DOHH2 (cell line): ENCODE data around the gene BRD3.
"Not testable (repeated sequence)": the region's sequence is repeated elsewhere in the genome, so short reads cannot be mapped to it uniquely, and the experiment has no call there.

ENCODE experiments used
- H3F3A ChIP-seq: fragments of 200-600 bp; sonication (generic), shearing (Covaris generic); 2 replicates; pipeline ENCODE4 v1.6.0; 2016; ENCODE audit warnings: antibody characterized with exemption, mild to moderate bottlenecking; ENCODE audit not compliant: control insufficient read depth, insufficient read depth
- H3K27ac ChIP-seq: fragments of 200-600 bp; sonication (generic); 2 replicates; pipeline ENCODE4 v1.5.1; 2014; ENCODE audit warnings: low read depth, mild to moderate bottlenecking, low read length, moderate library complexity
- H3K27me3 ChIP-seq: fragments of 200-600 bp; sonication (generic); 2 replicates; pipeline ENCODE4 v1.6.1; 2014; ENCODE audit warnings: mild to moderate bottlenecking, low read length, mixed read lengths; ENCODE audit not compliant: control insufficient read depth
- H3K36me3 ChIP-seq: fragments of 200-600 bp; sonication (generic); 2 replicates; pipeline ENCODE4 v1.6.1; 2014; ENCODE audit warnings: mild to moderate bottlenecking, low read length, moderate library complexity, mixed read lengths; ENCODE audit not compliant: control insufficient read depth
- H3K4me1 ChIP-seq: fragments of 200-600 bp; sonication (generic); 2 replicates; pipeline ENCODE4 v1.6.1; 2014; ENCODE audit warnings: mild to moderate bottlenecking, low read length, mixed read lengths; ENCODE audit not compliant: control insufficient read depth
- H3K4me2 ChIP-seq: fragments of 200-600 bp; sonication (generic); 2 replicates; pipeline ENCODE4 v1.6.0; 2014; ENCODE audit warnings: mild to moderate bottlenecking, low read length, moderate library complexity
- H3K4me3 ChIP-seq: fragments of 200-600 bp; sonication (generic); 2 replicates; pipeline ENCODE4 v1.5.1; 2014; ENCODE audit warnings: mild to moderate bottlenecking, low read length, mixed read lengths
- H3K79me2 ChIP-seq: fragments of 200-600 bp; sonication (generic); 2 replicates; pipeline ENCODE4 v1.6.1; 2014; ENCODE audit warnings: mild to moderate bottlenecking, low read length, mixed read lengths; ENCODE audit not compliant: control insufficient read depth
- H3K9me2 ChIP-seq: fragments of 200-600 bp; sonication (generic); replicated peaks from 2 replicates; pipeline ENCODE4 v1.6.1; 2014; ENCODE audit warnings: mild to moderate bottlenecking, low read length, mixed read lengths; ENCODE audit not compliant: control insufficient read depth
- H3K9me3 ChIP-seq: fragments of 200-600 bp; sonication (generic); 2 replicates; pipeline ENCODE4 v1.6.1; 2014; ENCODE audit warnings: antibody characterized with exemption, low read length, mixed read lengths; ENCODE audit not compliant: control insufficient read depth, insufficient read depth
- H4K20me1 ChIP-seq: fragments of 200-600 bp; sonication (generic); 2 replicates; pipeline ENCODE4 v1.6.0; 2014; ENCODE audit warnings: low read depth, mild to moderate bottlenecking, antibody characterized with exemption, low read length, moderate library complexity; ENCODE audit not compliant: control insufficient read depth, insufficient read depth
- EZH2phosphoT487 ChIP-seq: fragments of 200-600 bp; sonication (generic); IDR thresholded peaks from 2 replicates; pipeline ENCODE4 v1.6.1; 2017; ENCODE audit warnings: borderline replicate concordance, mild to moderate bottlenecking, antibody characterized with exemption, low read length, moderate library complexity, mixed read lengths
- TF ChIP-seq, protein P1 (sequence below): fragments of 200-600 bp; sonication (generic); IDR thresholded peaks from one replicate; pipeline ENCODE4 v1.5.1; 2014; ENCODE audit warnings: antibody characterized with exemption, mild to moderate bottlenecking, low read depth, low read length; ENCODE audit not compliant: poor library complexity, severe bottlenecking

Gene BRD3

DNA sequence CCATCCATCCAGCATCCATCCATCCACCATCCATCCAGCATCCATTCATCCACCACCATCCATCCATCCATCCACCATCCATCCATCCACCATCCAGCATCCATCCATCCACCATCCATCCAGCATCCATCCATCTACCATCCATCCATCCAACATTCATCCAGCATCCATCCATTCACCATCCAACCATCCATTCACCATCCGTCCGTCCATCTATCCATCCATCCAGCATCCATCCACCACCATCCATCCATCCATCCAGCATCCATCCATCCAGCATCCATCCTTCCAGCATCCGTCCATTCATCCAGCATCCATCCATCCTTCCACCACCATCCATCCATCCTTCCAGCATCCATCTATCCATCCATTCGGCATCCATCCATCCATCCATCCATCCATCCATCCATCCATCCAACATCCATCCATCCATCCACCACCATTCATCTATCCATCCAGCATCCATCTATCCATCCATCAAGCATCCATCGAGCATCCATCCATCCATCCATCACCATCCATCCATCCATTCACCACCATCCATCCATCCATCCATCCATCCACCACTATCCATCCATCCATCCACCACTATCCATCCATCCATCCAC is 35.7 kb upstream of the BRD3 start:
- Histone ChIP-seq H3K4me2 (no peak overlapping the region), H3K4me3 (no peak overlapping the region), H4K20me1 (no peaks in the 10 kb centered on the region), H3K27ac (no peak overlapping the region), H3F3A (no peaks in the 10 kb centered on the region), H3K79me2 (no peaks in the 10 kb centered on the region), H3K9me3 (no peaks in the 10 kb centered on the region), H3K27me3 (peaks cover 9% of the 10 kb centered on the region; the same call in 1 of the 2 replicates), H3K36me3 (no peaks in the 10 kb centered on the region), H3K4me1 (0 out of 2 replicates have a peak, but pooled peaks cover 3% of the 10 kb centered on the region), H3K9me2 (no peaks in the 10 kb centered on the region)
- TF ChIP-seq EZH2phosphoT487, result no peak
- TF ChIP-seq, protein P1, sequence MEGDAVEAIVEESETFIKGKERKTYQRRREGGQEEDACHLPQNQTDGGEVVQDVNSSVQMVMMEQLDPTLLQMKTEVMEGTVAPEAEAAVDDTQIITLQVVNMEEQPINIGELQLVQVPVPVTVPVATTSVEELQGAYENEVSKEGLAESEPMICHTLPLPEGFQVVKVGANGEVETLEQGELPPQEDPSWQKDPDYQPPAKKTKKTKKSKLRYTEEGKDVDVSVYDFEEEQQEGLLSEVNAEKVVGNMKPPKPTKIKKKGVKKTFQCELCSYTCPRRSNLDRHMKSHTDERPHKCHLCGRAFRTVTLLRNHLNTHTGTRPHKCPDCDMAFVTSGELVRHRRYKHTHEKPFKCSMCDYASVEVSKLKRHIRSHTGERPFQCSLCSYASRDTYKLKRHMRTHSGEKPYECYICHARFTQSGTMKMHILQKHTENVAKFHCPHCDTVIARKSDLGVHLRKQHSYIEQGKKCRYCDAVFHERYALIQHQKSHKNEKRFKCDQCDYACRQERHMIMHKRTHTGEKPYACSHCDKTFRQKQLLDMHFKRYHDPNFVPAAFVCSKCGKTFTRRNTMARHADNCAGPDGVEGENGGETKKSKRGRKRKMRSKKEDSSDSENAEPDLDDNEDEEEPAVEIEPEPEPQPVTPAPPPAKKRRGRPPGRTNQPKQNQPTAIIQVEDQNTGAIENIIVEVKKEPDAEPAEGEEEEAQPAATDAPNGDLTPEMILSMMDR, result no peak

DNA sequence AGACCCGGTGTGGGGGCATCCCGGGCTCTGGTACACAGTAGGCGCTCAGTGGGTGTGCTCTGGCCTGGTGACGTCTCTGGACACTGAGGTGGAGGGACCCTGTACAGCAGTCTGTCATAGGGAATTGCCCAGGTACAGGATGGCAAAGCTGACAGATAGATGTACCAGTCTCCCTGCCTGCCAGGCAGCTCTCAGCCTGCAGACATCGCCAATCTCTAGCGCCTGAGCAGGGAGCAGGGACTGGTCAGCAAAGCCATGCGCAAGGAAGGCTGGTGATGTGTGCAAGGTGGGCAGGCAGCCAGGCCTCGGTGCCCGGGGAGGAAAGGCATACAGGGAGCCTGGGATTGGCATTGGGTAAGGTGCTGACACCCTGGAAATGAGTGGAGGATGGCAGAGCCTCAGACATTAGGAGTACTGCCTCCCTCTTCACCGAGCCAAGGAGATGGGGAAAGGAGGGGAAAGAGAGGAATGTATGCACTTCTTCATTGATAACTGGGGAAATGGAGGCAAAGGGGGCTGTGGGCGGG is 33.9 kb upstream of the BRD3 start:
- Histone ChIP-seq H3K27ac (no peak overlapping the region), H3K4me1 (0 out of 2 replicates have a peak, but pooled peaks cover 3% of the 10 kb centered on the region), H3K9me3 (no peaks in the 10 kb centered on the region), H3F3A (no peaks in the 10 kb centered on the region), H3K4me3 (no peak overlapping the region), H3K4me2 (no peak overlapping the region), H3K27me3 (peaks cover 6% of the 10 kb centered on the region; the same call in 1 of the 2 replicates), H3K36me3 (no peaks in the 10 kb centered on the region), H3K79me2 (no peaks in the 10 kb centered on the region), H4K20me1 (no peaks in the 10 kb centered on the region), H3K9me2 (no peaks in the 10 kb centered on the region)
- TF ChIP-seq EZH2phosphoT487, result no peak
- TF ChIP-seq, protein P1, result no peak

DNA sequence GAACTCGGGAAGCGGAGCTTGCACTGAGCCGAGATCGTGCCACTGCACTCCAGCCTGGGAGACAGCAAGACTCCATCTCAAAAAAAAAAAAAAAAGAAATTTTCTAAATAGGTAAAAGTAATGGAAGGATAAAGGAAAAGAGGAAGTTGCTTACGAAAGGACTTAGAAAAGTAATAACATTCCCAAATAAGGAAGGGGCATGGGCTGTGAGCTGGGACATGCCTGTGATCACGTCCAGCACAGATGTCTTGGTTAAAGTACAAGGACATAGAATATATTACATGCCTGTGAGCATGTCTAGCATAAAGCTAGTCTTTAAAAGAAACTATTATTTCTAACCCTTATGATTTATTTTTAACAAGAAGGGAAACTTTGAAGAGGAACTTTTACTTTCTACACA is 33.3 kb upstream of the BRD3 start:
- not testable (repeated sequence) for H3K27me3 ChIP-seq, H3F3A ChIP-seq, H3K9me2 ChIP-seq, H3K27ac ChIP-seq, H4K20me1 ChIP-seq, H3K4me3 ChIP-seq, H3K9me3 ChIP-seq, H3K36me3 ChIP-seq, H3K79me2 ChIP-seq, H3K4me2 ChIP-seq, H3K4me1 ChIP-seq

DNA sequence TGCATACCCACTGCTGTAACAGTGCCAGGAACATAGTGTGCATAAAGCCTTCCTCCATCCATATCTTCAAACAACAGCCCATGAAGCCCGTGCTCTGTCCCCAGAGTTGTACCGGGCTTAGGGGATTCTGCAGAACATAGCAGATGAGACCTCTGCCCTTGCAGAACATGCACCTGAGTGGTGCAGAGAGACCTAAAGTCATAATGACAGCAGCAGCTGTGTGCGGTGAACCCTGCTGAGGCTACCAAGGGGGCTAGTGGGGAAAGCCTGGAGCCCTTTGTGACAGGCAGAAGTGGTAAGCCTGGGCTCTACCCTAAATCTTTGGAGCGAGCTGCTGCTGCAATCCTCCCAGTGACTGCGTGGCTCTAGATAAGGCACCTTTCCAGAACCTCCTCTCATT is 32.2 kb upstream of the BRD3 start:
- Histone ChIP-seq H3K4me1 (0 out of 2 replicates have a peak, but pooled peaks cover 3% of the 10 kb centered on the region), H3K36me3 (no peaks in the 10 kb centered on the region), H3K9me2 (no peaks in the 10 kb centered on the region), H3K27me3 (peaks cover 6% of the 10 kb centered on the region; the same call in 1 of the 2 replicates), H4K20me1 (no peaks in the 10 kb centered on the region), H3K27ac (no peak overlapping the region), H3K4me3 (no peak overlapping the region), H3K9me3 (no peaks in the 10 kb centered on the region), H3K79me2 (no peaks in the 10 kb centered on the region), H3F3A (no peaks in the 10 kb centered on the region), H3K4me2 (no peak overlapping the region)
- TF ChIP-seq EZH2phosphoT487, result no peak
- TF ChIP-seq, protein P1, result no peak
